CD4-positive, alpha-beta T cell treated with Interleukin-15 for 4 hours (primary cell): ENCODE results near the gene PTPRN2.

ENCODE experiments used
- DNase-seq: peaks from one replicate; pipeline ENCODE4 v3.0.0-alpha.2; 2020; ENCODE audit warnings: low spot score

The PTPRN2 gene

DNA sequence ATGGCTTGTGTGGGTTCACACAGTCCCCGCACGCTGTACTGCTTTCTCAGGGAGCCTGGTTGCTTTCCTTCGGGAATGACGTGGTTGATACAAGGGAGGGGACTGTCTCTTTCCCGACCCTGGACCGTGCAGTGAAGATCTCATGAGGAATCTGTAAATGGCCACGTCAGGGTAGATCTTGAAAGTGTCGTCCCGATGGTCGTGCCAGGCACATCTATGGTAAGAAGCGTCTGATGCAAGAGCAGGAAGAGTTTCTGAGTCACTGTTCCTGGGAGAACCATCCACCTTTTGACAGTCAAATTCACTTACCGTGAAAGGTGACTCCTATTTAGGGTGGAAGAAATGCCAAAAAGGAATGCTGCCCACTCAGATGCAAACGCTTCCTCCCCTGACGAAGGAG lies 500.4 kb downstream of the PTPRN2 start:
- DNase-seq: no peak

DNA sequence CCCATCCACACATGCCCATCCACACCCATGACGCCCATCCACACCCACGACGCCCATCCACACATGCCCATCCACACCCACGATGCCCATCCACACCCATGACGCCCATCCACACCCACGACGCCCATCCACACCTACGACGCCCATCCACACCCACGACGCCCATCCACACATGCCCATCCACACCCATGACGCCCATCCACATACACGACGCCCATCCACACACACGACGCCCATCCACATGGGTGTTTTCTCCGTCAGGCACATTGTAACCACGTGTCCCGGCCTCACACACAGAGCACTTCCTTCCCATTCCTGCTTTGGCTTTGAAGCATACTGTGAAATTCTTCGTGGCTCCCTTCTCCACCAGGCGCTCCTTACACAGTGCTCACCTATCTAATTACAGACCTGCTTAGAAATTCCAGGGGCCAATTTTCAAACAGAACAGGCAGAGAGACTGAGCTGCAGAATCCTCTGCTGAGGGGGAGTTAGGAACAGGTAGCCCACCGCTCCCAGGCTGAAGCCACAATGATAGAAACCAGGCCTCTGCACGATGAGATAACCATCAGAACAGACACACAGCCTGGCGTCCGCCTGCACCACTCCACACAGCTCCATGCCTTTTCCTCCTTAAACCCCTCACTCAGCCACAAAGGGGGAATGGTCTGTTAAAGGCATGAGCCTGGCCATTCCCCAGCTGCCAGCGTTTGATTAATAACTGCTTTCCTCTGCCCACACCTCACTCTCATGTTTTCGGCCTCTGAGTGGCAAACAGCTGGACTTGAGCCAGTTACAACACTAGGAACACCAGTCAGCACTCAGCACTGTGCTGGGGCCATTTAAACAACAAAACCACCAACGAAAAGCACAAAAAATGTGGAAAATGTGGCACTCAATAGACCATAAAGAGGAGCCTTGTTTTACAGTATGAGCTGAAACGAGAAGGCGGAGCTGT lies 501.6 kb downstream of the PTPRN2 start:
- no peak for DNase-seq

DNA sequence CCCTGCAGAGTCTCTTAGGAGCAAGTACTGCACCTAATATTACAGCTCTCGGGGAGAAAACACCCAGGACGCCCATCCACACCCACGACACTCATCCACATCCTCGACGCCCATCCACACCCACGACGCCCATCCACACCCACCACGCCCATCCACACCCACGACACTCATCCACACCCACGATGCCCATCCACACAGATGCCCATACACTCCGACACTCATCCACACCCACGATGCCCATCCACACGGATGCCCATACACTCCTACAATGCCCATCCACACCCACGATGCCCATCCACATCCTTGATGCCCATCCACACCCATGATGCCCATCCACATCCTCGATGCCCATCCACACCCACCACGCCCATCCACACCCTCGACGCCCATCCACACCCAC lies 503.1 kb downstream of the PTPRN2 start:
- no peak for DNase-seq

DNA sequence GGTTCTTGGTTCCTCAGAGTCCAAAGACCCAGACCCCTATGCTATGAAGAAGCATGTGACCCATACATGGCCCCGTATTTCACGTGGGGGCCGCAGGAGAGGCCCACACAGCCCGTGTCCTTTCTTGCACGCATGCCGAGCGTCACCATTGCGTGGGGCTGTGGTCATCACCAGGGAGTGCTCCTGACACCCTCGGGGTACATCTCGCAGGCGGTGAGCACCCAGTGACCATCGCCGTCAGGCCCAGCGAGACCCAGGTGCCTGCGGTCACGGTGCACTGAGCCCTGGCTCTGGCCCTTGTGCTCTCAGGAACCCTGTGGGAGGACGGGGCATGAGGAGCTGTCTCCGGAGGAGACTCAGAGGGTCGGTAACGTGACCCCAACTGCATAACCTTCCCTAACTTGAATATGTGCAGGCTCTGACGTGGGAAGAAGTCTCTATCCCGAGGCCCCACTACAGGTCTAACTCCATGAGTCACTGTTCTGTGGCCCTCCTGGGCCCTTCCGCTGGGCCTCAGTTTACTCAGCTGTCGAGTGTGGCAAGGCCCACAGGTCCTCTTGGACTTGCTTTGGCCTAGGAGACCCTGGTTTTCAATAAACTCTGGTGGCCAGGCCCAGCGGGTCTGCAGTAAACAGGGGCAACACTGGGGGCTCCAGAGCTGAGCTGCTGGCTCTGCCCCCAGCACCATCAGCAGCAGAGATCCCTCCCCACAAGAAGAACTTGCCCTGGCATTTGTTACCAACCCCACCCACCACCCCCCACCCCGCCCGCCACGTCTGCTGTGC lies 503.9 kb downstream of the PTPRN2 start:
- DNase-seq: no peak

DNA sequence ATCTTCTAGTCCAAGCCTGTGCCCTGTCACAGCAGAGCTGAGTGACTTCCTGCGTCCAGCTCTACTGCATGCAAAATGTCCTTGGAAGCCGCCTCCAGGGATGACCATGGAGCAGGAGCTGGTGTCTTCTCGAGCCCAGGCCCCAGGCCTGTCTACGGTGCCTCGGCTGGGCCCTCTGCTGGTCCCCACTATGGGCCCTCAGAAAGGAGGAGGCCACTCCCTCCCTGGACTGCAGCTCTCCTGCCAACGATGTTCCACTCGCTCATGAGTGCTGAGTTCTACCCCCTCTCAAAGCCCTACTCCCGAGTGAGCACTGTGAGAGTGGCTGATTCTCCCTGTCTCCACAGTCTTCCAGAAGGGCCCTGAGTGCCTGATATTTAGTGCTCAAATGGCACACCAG lies 504.9 kb downstream of the PTPRN2 start:
- DNase-seq: no peak

DNA sequence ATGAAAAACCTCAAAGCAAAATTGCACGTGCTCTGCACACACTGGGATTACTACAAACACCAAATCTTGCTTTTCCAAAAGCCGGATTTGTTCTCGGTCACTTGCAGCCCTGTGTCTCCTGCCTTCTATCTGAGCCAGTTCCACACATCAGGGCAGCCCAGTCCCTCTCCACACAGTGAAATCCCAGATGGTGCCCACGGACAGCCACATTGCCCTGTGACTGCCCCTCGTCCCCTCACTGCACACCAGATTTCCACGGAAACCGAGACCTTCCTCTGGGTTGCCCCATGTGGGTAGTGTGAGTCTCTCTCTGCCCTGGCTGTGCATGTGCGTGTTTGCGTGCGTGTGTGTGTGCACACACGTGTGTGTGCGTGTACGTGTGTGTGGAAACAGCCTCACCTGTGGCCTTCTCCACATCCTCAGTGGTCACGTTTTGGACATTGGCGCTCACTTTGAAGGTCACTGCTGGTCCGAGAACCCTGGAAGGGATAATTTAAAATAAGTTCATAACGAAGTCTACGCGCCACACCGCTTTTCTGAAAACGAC lies 506.7 kb downstream of the PTPRN2 start:
- DNase-seq: no peak

DNA sequence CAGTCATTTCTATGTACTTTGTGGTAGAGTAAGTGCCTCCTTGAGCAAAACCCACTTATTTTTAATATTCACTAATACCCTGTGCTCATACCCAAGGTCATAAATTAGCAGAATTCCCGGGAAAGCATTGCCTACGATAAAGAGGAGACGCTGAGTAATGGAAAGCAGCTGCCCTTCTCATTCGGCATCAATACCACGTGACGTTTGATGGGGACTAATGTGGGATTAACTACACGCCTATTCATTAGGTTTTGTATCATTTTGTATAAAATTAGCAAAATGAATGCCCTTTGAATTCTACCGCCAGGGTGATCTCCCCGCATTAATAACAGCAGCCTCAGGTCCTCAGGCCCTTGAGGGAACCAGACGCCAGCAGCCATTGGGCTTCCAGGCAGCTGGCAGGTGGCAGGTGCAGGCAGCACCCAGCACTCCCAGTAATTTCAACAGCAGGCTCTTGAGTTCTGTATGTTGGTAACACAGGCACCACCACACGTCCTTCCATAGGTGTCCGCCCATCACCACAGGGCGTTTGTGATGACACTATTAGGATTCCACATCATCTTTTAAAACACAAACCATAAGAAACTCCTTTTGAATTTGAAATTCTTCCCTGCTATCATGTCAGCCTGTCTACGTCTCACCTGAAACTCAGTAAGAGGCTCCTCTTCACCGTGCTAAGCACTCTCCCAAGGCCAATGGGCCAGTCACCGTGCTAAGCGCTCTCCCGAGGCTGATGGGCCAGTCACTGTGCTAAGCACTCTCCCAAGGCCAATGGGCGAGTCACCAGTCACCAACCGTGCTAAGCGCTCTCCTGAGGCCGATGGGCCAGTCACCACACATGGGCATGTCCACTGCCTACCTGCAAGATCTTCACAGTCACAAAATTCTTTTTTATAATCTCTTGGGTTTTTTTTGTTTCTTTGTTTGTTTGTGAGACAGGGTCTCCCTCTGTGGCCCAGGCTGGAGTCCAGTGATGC lies 509.4 kb downstream of the PTPRN2 start:
- DNase-seq: no peak

DNA sequence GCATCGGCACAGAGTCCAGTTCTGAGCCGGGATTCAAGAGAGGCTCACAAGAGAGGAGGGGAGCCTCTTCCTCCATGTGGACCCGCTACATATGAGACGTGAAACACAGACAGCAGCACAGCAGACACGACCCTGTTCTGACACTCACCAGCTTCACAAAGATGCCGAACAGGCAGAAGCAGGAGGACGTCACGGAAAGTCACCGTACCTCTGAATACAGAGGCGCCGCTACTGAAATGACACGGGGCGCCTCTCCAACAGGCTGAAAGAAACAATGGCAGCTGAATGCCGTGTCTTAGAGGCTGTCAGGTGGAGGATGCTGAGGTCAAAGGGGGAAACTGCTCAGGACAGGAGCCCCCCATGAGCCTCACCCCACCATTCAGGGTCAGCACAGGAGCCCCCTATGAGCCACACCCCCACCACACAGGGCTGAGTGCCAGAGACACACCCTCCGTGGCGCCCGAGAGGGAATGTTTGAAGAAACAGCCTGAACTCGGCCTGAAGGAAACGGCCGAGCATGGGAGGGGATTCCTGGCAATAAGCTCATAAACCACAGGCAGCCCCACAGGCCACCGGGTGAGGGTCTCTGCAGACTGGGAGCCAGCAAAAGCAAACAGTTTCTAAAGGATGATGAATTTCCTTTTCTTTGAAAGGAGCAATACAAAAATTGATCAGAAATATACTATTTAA lies 510.3 kb downstream of the PTPRN2 start:
- DNase-seq: no peak

DNA sequence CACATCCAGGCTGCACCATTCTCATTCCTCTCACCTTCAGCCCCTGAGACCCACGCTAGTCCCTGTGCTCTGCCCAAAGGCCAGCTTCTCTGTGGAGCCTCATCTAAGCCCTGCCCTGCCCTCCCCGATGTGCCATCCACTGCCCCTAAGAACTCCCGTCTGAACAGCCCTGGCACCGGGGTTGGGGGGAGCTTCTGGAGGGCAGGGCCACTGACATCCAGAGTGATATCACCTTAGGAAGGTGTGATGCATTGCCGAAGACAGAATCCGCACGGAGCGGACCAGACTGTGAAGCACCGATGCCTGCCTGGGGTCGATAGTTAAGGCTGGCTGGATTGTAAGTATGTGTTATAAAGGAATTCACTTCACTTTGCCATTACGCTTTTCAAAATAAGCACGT lies 511.0 kb downstream of the PTPRN2 start:
- DNase-seq: no peak

DNA sequence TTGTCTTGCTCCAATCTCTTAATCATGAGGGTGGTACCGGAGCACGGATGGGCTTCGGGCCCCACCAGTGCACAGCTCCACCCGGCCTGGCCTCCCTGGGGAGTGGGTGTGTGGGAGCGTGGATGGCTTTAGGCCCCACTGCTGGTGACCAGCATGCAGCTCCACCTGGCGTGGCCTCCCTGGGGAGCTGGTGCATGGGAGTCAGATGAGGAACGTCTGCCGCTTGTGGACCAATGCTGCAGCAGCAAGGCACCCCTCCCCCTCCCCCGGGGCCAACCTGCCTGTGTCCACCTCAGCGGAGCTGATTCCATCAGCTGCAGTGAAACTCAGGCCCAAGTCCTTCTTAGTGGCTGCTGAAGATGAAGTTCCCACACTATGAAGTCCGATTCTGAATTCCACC lies 511.4 kb downstream of the PTPRN2 start:
- DNase-seq: no peak

DNA sequence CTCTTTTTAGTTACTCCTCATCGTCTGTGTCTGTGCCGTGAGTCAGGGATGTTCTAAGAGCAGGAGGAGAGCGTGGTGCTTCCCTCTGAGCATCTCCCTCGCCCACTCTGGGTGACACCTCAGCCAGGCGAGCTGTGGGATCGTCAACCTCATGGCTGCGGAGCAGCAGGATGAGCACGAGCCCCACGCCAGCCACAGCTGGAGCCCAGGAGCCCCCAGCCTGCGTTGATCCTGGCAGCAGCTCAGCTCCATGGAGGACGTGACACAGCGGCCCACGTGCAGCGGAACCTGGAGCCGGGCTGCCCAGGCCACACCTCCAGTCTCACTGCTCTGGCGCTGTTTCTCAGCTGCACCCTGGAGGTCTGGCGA lies 512.0 kb downstream of the PTPRN2 start:
- DNase-seq: no peak

DNA sequence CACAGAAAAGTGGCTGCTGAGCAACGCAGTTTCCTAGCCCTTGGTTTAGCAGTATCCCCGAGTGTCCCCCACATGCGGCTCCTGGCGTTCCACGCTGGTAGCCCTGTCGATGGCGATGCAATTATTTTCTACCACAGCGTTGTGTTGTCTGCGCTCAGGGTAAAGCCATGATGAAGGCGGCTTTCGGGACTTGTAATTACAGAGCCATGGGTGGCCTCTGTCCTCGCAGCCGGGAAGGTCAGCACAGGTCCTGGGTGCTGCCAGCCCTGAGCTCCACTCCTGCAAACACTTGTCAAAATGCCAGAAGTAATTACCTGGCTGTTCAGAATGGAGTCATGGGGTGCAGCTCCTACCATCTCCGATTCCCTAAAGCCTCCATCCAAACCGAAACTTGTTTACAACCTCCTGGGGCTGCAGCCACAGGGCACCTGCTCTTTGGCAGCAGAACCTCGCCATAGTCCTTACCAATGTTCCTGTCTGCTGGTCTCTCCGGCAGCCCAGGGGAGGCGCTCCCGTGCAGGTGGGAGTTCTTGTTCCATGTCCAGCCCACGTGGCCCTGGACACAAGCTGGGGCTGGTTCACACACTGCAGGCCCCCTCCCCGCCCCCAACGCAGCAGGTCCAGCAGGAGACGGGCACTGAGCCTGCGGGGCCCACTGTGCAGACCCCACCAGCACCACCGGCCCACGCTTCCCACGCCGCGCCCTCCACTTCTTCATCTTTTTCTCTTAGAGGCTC lies 512.6 kb downstream of the PTPRN2 start:
- no peak for DNase-seq

DNA sequence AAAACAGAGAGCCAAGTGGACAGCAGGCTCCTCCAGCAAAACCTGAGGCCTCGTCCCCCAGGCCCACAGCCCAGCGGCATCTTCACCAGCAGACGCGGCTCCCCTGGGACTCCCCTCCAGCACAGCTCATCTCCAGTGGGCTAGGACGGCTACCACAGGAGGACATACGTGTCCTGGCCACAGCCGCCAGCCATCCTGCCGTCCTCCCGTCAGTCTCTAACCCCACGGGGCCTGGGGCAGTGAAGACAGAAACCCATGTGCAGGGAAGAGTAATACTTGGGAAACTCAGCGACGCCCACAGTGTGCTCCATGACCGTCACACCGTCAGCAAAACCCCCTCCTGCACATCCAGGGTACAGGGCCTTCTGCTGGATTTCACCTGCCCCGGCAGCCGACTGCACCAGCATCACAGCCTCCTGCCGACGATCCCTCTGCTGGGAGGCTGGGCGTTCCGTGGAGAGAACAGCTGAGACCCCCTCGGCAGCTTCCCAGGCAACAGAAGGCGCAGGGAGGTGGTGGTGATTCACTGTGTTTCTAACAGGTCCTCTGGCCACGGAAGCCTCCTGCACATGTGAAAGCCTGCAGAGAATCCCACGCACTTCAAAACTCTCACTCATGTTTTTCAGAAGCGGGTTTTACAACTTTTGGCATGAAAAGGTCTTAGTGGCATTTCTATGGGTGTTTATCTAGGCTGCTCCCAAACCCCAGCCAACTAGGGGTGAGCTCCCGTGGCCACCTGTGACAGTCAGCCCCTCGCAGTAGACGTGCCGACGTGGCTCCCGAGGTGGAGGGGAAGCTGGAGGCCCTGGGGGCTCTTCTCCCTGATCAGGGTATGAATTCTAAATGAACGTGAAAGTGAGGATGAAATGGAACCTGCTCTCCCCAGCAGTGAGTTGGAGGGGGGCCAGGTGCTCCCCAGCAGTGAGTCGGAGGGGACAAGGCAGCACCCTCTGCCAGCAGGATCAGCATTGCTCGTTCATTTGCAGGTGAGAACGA lies 513.5 kb downstream of the PTPRN2 start:
- no peak for DNase-seq

DNA sequence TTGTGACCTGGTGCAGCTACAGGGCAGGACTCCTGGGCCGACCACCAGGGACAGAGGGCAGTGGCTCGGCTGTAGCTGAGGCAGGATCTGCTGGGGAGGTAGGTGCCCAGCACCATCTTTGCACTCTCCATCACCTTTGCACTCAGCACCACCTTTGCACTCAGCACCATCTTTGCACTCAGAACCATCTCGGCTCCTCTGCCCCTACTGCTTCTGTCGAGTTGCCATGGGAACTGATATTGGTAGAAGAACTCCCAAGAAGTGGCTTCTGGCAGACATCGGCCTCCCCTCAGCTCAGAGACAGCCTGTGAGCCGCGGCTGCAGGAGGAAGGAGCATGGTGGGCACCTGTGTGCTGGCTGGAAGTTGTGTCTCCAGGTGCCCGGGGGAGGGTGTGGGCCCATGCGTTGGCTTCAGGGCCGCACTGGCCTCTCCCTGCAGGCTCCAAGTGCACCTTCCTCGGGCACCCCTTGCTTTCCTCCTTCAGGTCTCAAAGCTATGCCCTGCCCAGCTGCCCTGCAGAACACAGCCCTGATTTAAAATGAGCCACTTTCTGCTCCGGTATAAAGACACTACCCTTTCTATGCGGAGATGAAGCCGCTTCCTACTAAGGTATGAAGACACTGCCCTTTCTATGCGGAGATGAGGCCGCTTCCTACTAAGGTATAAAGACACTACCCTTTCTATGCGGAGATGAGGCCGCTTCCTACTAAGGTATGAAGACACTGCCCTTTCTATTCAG lies 514.5 kb downstream of the PTPRN2 start:
- no peak for DNase-seq

DNA sequence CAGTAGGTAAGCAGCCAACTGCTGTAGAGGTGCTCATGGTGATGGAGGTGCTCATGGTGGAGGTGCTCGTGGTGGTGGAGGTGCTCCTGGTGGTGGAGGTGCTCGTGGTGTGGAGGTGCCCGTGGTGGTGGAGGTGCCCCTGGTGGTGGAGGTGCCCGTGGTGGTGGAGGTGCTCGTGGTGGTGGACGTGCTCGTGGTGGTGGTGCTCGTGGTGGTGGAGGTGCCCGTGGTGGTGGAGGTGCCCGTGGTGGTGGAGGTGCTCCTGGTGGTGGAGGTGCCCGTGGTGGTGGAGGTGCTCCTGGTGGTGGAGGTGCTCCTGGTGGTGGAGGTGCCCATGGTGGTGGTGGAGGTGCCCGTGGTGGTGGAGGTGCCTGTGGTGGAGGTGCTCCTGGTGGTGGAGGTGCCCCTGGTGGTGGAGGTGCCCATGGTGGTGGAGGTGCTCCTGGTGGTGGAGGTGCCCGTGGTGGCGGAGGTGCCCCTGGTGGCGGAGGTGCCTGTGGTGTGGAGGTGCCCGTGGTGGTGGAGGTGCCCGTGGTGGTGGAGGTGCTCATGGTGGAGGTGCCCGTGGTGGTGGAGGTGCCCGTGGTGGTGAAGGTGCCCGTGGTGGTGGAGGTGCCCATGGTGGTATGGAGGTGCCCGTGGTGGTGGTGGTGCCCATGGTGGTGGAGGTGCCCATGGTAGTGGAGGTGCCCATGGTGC lies 517.3 kb downstream of the PTPRN2 start:
- DNase-seq: no peak

DNA sequence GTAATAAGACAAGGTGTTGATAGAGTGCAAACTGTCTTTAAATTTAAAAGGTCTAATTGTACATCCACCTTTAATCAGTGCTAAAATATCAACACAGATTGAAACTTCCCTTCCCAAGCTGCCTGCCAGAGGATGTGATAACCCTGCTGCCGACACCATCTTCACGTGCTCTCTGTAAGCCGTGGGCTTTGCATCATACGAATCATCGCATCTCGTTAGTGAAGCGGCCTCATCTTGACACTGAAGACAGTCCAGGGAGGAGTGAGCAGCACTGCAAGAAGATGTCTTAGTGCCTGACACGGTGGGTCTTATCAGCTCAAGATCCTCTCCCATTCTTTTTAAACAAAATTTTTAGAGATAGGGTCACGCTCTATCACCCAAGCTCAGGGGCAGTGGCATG lies 518.8 kb downstream of the PTPRN2 start:
- DNase-seq: no peak

DNA sequence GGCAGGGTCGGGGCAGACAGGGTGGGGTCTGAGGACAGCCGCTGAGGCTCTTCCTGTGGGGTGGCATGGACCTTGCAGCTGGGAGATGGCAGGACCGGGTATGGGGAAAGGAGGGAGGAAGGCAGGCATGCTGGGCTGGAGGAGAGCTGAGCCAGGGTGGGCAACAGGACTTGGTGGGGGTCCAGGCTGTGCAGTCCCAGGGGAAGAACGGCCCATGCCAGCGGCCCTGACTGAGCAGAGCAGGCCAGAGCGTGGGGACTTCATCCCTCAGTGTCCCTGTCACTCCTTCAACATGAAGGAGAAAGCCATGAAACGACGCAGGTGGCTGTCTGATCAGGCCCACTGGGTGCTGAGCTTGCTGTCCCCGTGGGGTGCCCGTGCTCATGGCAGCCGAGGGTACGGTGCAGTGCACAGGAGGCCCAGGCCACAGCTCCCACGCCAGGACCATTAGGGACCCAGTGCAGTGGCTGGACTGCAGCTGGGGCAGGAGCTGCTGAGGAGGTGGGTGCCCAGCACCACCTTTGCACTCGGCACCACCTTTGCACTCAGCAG lies 519.6 kb downstream of the PTPRN2 start:
- no peak for DNase-seq
